GM21528 (cell line): Measurements from ENCODE around the gene CATSPERZ.
A peak's percentile ranks its signal among the peaks of the same experiment; 100 is the strongest.

Experiments
- ATAC-seq: cut with Tn5 transposase; IDR thresholded peaks from one replicate; pipeline ENCODE4 v1.9.1; 2021; ENCODE audit warnings: mild to moderate bottlenecking, moderate library complexity; ENCODE audit not compliant: unreplicated experiment, low FRiP score

The CATSPERZ gene

DNA sequence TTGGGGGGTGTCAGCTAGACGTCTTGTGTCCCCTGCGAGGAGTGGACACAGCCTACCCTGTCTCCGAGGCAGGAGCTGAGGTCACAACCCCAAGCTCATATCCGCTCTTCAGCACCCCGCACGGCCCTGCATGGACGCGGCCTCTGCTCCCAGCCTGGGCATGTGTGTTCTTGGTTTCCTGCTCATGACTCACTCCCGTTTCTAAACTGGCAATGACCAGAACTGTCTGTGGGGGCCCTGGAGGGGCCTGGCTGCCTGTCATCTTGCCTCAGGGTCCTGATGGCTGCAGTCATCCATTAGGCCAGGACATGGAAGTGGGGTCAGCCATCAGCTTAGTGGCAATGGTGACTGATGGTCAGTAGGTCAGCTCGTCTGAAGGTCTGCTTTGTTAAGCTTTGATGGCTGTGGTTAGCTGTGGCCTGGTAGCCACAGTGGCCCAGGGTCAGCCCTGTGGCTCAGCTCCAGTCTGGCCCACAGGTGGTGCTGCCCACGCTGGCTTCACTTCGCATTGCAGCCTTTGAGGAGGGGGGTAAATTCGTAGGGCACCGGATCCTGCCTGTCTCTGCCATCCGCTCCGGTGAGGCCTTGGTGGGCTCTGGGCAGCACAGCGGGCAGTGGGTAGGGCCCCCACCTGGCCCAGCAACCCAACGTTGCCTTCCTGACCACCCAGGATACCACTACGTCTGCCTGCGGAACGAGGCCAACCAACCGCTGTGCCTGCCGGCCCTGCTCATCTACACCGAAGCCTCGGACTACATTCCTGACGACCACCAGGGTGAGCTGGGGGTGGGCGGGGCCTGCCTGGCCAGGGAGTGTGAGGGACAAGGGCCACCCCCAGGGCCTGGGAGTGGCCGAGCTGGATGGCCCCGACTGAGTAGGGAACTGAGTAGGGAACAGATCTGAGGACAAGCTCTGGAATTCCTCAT is 36.9 kb upstream of the CATSPERZ start:
- ATAC-seq: no peak

GRCh38 chr11:64263947-64264317 is 36.2 kb upstream of the CATSPERZ start:
- ATAC-seq: no peak

DNA sequence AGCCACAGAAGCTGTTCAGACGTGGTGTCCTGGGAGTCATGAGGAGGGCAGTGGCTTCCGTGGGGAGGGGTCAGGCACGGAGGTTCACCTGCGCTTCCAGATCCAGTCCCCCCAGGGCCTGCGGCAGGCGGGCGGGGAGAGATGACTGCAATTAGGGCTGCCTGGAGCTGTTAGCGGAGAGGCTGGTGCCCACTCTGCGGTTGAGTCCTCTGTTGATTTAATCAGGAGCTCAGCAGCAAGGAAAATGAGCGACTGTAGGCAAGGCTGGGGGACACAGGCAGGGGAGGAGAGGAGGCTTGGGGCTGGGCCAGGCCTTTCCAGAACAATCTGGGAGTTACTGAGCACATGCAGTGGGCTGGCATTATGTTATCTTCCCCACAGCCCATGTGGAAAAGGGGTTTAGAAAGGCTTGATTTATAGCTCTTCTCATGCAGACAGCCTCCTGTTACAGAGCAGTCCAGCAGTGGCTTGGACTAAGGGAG is 35.7 kb upstream of the CATSPERZ start:
- no peak for ATAC-seq

GRCh38 chr11:64265176-64266160 is 34.7 kb upstream of the CATSPERZ start:
- no peak for ATAC-seq

- ATAC-seq: no peak
Observed at GRCh38 chr11:64266339-64266738, 33.8 kb upstream of the CATSPERZ start.

DNA sequence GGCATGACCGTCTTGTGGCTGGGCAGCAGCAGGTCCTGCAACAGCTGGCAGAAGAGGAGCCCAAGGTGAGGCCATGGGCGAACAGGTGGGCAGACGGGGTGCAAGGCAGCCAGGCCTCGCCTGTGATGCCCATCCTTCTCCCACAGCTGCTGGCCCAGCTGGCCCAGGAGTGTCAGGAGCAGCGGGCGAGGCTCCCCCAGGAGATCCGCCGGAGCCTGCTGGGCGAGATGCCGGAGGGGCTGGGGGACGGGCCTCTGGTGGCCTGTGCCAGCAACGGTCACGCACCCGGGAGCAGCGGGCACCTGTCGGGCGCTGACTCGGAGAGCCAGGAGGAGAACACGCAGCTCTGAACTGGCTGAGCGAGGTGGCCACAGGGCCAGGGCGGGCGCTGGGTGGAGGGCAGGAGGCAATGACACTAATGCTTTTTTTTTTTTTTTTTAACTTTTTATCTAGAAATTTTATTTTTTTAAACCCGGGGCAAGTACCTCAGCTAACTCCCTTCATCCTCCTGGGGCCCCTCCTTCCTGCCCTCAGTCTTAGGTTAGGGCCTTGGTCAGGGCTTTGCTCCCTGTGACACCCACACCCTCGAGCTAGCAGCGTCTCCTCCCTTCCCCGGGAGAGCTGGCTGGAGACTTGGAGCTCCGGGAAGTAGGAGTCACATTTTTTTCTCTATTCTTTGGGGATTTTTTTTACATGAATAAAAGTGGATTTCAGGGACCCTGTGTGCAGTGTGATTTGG is 32.8 kb upstream of the CATSPERZ start:
- ATAC-seq: no peak

GRCh38 chr11:64268025-64268892 is 31.9 kb upstream of the CATSPERZ start:
- ATAC-seq: no peak

DNA sequence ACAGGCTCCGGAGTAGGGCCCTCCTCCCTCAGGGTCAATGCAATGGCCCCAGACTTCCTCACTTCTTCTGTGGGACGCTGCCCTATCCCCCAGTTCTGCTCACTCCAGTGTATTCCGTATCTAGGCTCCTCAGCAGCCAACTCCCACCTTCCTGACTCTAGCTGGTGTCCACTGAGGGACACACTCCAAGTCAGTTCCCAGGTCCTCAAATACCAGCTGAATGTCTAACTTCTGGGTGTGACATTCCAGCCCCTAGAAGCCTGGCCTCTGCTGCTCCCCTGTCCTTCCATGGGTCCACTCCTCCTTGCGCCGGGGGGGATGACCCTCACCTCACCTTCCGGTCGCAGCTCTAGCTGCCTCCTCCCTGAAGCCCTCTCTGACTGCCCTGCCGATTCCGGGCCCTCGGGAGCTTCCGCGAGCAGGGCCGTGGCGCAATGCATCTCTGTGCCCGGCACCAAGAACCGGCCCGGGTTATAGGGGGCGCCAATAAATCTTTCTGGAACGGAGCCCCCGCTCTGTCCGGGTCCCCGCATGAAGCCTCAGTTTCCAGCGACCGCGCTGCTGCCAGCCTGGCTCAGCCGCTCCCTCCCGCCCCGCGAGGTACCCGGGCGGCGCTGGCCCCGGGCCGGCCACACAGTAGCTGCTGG is 31.1 kb upstream of the CATSPERZ start:
- ATAC-seq: peak; percentile 13

GRCh38 chr11:64269540-64270220 is 30.5 kb upstream of the CATSPERZ start:
- ATAC-seq: peak; percentile 61

GRCh38 chr11:64275031-64275800 is 24.9 kb upstream of the CATSPERZ start:
- no peak for ATAC-seq

DNA sequence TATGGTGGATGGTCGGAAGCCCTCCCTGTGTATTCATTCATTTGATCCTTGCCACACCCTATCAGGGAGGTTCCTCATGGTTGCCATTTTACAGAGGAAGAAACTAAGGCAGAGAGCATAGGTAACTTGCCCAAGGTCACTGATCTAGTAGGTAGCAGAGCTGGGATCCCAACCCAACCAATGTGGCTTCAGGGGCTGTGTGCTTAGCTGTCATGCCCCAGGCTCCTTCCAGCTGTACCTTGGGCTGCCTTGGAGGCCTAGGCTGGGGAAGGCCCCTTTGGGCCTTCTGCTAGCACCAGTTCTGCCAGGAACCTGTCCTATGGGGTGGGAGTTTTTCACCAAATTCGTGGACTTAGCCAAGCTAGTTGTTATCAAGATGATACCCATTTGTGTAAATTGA is 24.3 kb upstream of the CATSPERZ start:
- ATAC-seq: no peak

GRCh38 chr11:64276653-64277431 is 23.3 kb upstream of the CATSPERZ start:
- no peak for ATAC-seq

DNA sequence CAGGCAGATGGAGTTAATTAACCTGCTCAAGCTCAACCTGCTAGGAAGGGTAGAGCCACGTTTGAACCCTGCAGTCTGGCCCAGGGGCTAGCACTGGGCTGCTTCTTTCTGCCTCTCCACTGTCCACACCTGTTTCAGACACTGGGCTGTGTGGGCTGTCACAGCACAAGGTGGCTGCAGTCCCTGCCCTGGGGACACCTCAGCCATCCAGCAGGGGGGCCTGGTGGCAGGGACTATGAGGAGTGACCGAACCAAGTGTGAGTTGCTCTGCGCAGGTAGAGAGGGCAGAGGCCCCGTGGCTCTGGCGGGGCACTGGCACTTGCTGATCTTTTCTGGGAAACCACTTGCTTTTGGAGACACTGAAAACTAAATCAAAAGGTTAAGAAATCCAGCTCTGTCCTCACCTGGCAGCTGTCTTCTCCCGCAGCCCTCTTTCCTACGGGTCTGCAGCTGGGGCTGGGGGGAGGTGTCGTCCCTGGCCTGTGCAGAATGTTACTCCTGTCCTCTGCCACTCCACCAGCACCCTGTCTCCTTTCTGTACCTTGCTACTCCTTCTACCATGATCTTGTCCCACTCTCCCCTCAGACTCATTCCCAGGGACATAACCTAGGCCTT is 21.5 kb upstream of the CATSPERZ start:
- no peak for ATAC-seq

DNA sequence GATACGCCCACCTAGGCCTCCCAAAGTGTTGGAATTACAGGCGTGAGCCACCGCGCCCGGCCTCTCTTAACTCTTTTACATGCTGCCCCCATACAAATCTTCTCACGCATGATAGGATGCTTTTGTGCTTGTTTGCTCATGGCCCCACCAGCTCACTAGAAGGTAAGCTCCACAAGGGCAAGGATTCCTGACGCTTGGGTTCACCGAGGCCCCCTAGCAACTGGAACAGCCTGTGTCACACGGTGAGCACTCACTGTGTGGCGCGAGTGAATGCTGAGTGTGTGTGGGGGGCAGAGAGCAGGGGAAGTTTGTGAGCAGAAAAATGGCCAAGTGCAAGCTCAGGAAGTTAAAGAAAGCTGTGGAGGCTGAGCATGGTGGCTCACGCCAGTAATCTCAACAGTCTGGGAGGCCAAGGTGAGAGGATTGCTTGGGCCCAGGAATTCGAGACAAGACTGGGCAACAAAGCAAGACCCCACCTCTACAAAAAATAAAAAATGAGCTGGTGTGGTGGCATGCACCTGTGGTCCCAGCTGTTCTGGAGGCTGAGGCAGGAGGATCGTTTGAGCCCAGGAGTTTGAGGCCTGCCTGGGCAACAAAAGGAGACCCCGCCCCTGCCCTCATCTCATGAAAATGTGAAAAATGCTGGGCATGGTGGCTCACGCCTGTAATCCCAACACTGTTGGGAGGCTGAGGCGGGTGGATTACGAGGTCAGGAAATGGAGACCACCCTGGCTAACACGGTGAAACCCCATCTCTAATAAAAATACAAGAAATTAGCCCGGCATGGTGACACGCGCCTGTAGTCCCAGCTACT is 18.0 kb upstream of the CATSPERZ start:
- no peak for ATAC-seq

DNA sequence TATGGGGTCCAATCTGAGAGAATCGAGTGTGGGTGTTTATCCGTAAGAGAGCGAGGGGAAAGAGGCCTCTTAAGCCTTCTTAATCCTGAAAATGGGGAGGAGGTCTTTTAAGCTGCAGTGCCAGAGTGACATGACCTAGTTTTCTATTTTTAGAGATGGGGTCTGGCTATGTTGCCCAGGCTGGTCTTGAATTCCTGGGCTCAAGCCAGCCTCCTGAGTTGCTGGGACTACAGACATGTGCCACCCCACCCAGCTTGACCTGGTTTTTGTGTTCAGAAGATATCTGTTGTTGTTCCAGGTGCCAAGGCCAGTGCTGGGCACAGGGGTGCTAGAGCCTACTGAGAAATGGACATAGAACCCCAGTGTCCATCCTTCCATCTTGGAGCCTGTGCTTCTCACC is 17.1 kb upstream of the CATSPERZ start:
- ATAC-seq: no peak
